HCT116 (cell line): Measurements from ENCODE around the gene MAN2A2. TPM values are rescaled to one million over a fixed set of nuclear protein-coding genes. Genes with fewer than 3 reads are reported as not detected.
A peak's percentile ranks its signal among the peaks of the same experiment; 100 is the strongest.

Source experiments
- ATAC-seq: fragments of 200-7000 bp; cut with Tn5 transposase; 2 replicates; pipeline ENCODE4 v1.9.1; 2020; ENCODE audit warnings: mild to moderate bottlenecking, moderate library complexity
- BruUV-seq: library from RNA; stranded (reverse); fragments of 400-500 nt; replicated peaks from 2 replicates; lab custom pipeline; 2021; lab: Mats Ljungman, UMichigan
- CTCF ChIA-PET: fragments of 300-600 bp; sonication (Branson Sonifier 250); formaldehyde crosslinking; loops from one replicate; lab custom pipeline; 2021; ENCODE audit warnings: antibody characterized with exemption; lab: Charles Lee
- POLR2A ChIA-PET: fragments of 300-600, 350-600 bp; sonication (Branson Sonifier 250); formaldehyde crosslinking; loops from one replicate; lab custom pipeline; 2021; ENCODE audit warnings: antibody characterized with exemption; lab: Charles Lee
- RAD21 ChIA-PET, 2 experiments: fragments of 300-600 bp; sonication (Branson Sonifier 250); formaldehyde crosslinking; loops; one replicate each; lab custom pipeline; 2023; ENCODE audit warnings: low total read pairs in 2 of 2; ENCODE audit not compliant: uncharacterized antibody in 2 of 2, unreplicated experiment in 2 of 2, low non-redundant PET in 1 of 2; lab: Charles Lee
- DNase-seq: peaks from one replicate; pipeline ENCODE4 v3.0.0-alpha.2; 2010; ENCODE audit warnings: low read depth, low spot score
- H2AFZ ChIP-seq: fragments of 200-600 bp; shearing (Covaris generic), sonication (generic); 2 replicates; pipeline ENCODE4 v1.6.1; 2017; ENCODE audit warnings: low read depth, mixed run types, mixed read lengths, antibody characterized with exemption, low read length; ENCODE audit not compliant: poor library complexity, severe bottlenecking
- H3K27ac ChIP-seq: 2 replicates; pipeline ENCODE4 v1.5.1; 2012; ENCODE audit warnings: low read depth, low read length
- H3K27me3 ChIP-seq: fragments of 200-600 bp; sonication (generic); 2 replicates; pipeline ENCODE4 v1.6.1; 2016; ENCODE audit warnings: mixed run types, low read length, mixed read lengths; ENCODE audit not compliant: insufficient read depth
- H3K36me3 ChIP-seq, 2 experiments: fragments of 200-500 bp in 1 of 2; fragments of 200-600 bp in 1 of 2; sonication (Bioruptor generic) in 1 of 2; sonication (generic) in 1 of 2; 2 replicates each; pipeline versions ENCODE4 v1.5.1 to v1.6.1; 2014 to 2016; ENCODE audit warnings: low read length in 2 of 2, inconsistent platforms in 1 of 2, mixed read lengths in 1 of 2, mixed run types in 1 of 2; ENCODE audit not compliant: insufficient read depth in 2 of 2, control insufficient read depth in 1 of 2
- H3K4me1 ChIP-seq, 2 experiments: fragments of 200-600 bp in 1 of 2; sonication (generic) in 1 of 2; 2 replicates each; pipeline versions ENCODE4 v1.5.1 to v1.6.1; 2012 to 2017; ENCODE audit warnings: low read length in 2 of 2, inconsistent platforms in 1 of 2, mild to moderate bottlenecking in 1 of 2, mixed read lengths in 1 of 2, mixed run types in 1 of 2, moderate library complexity in 1 of 2; ENCODE audit not compliant: insufficient read depth in 2 of 2, control insufficient read depth in 1 of 2
- H3K4me2 ChIP-seq: fragments of 200-600 bp; sonication (generic); 2 replicates; pipeline ENCODE4 v1.6.1; 2017; ENCODE audit warnings: mixed run types, low read length, mixed read lengths
- H3K4me3 ChIP-seq, 2 experiments: fragments of 200-600 bp in 1 of 2; sonication (generic) in 1 of 2; replicated peaks in 1 of 2; 2 replicates each; pipeline ENCODE4 v1.5.1; 2011 to 2016; ENCODE audit warnings: low read length in 2 of 2, control low read depth in 1 of 2, low read depth in 1 of 2, mild to moderate bottlenecking in 1 of 2, mixed read lengths in 1 of 2, mixed run types in 1 of 2
- H3K79me2 ChIP-seq: fragments of 200-600 bp; sonication (generic); 2 replicates; pipeline ENCODE4 v1.6.1; 2017; ENCODE audit warnings: mild to moderate bottlenecking, mixed run types, low read length, moderate library complexity, mixed read lengths; ENCODE audit not compliant: insufficient read depth
- H3K9ac ChIP-seq: fragments of 200-600 bp; sonication (generic); 2 replicates; pipeline ENCODE4 v1.6.1; 2016; ENCODE audit warnings: low read length, mixed read lengths
- H3K9me2 ChIP-seq: fragments of 200-600 bp; sonication (generic), shearing (Covaris generic); 2 replicates; pipeline ENCODE4 v1.6.1; 2017; ENCODE audit warnings: mixed run types, mild to moderate bottlenecking, moderate library complexity; ENCODE audit not compliant: insufficient read depth
- H3K9me3 ChIP-seq, 2 experiments: fragments of 200-500 bp in 1 of 2; fragments of 200-600 bp in 1 of 2; sonication (Bioruptor generic) in 1 of 2; sonication (generic) in 1 of 2; 2 replicates each; pipeline ENCODE4 v1.6.1; 2014 to 2017; ENCODE audit warnings: low read length in 2 of 2, mixed read lengths in 2 of 2, inconsistent platforms in 1 of 2, low read depth in 1 of 2, mild to moderate bottlenecking in 1 of 2, mixed run types in 1 of 2, moderate library complexity in 1 of 2; ENCODE audit not compliant: control insufficient read depth in 1 of 2, insufficient read depth in 1 of 2
- H4K20me1 ChIP-seq: fragments of 200-600 bp; sonication (generic), shearing (Covaris generic); 2 replicates; pipeline ENCODE4 v1.6.1; 2017; ENCODE audit warnings: mixed run types, mild to moderate bottlenecking, moderate library complexity; ENCODE audit not compliant: insufficient read depth
- ATF3 ChIP-seq: IDR thresholded peaks from 2 replicates; pipeline ENCODE4 v1.6.1; 2012
- CBX3 ChIP-seq: IDR thresholded peaks from 2 replicates; pipeline ENCODE4 v1.6.1; 2012; ENCODE audit warnings: low read depth
- JUND ChIP-seq: IDR thresholded peaks from 2 replicates; pipeline ENCODE4 v1.6.1; 2012
- POLR2A ChIP-seq: IDR thresholded peaks from 2 replicates; pipeline ENCODE4 v1.7.0; 2011; ENCODE audit warnings: borderline replicate concordance; ENCODE audit not compliant: insufficient read depth, insufficient read length; ENCODE audit errors: extremely low read depth
- POLR2AphosphoS5 ChIP-seq: IDR thresholded peaks from 2 replicates; pipeline ENCODE4 v1.6.1; 2011; ENCODE audit warnings: mild to moderate bottlenecking, low read depth, low read length, moderate library complexity
- RAD21 ChIP-seq: IDR thresholded peaks from 2 replicates; pipeline ENCODE4 v1.6.1; 2012; ENCODE audit warnings: low read depth, mild to moderate bottlenecking
- REST ChIP-seq: IDR thresholded peaks from 2 replicates; pipeline ENCODE4 v1.6.1; 2012; ENCODE audit warnings: low read depth
- SIN3A ChIP-seq: IDR thresholded peaks from 2 replicates; pipeline ENCODE4 v1.6.1; 2012; ENCODE audit warnings: low read depth
- SP1 ChIP-seq: IDR thresholded peaks from 2 replicates; pipeline ENCODE4 v1.6.1; 2012; ENCODE audit warnings: low read depth
- YY1 ChIP-seq: IDR thresholded peaks from 2 replicates; pipeline ENCODE4 v1.6.1; 2011; ENCODE audit warnings: low read length, low read depth, moderate library complexity, mild to moderate bottlenecking; ENCODE audit not compliant: insufficient replicate concordance; ENCODE audit errors: extremely low read depth
- intact Hi-C: fragments of 100-400 bp; cut with micrococcal nuclease; formaldehyde crosslinking; loops from 2 replicates; pipeline ENCODE4 v1.10.0; 2022
- total RNA-seq: library from RNA; stranded (reverse); gene quantifications from one replicate; pipeline ENCODE4 v1.2.1, GENCODE V29; 2021; ENCODE audit not compliant: unreplicated experiment

The MAN2A2 gene
- total RNA-seq, 1 experiment from 2014 or later: 44.9 TPM

GRCh38 chr15:90869601-90870353 lies 33.3 kb upstream of the MAN2A2 start (continued):
- TF ChIP-seq JUND: no peak
- no peak for TF ChIP-seq CBX3
- TF ChIP-seq SIN3A: no peak
- TF ChIP-seq ATF3: no peak

GRCh38 chr15:90870354-90871138 lies 32.6 kb upstream of the MAN2A2 start:
- H2AFZ ChIP-seq: no peak overlapping the region
- peak overlapping the region; percentile 83 for H3K9ac ChIP-seq
- 0 out of 2 replicates have a peak, but pooled peaks have one; percentile 4 for ATAC-seq
- no peaks in the 10 kb centered on the region for H4K20me1 ChIP-seq
- CTCF ChIA-PET: interaction anchor here (1.1 to 1.8 kb wide), 3 partner anchors 15 to 23 kb away, joined by 3 to 5 read pairs (median 4); no protein-coding TSS in a partner anchor
- no peaks in the 10 kb centered on the region for H3K9me2 ChIP-seq
- RAD21 ChIA-PET: no interaction called here
- peaks cover 54 to 59% of the 10 kb centered on the region in 2 experiments for H3K4me1 ChIP-seq
- no peak for DNase-seq
- intact Hi-C loops: loop anchor here (5.0 kb wide), 1 partner anchor 223 kb away; no protein-coding TSS in a partner anchor
- TF ChIP-seq POLR2AphosphoS5 (0 out of 2 replicates have a peak, but pooled peaks have one; percentile 8), POLR2A (no peak), REST (no peak), RAD21 (no peak), SP1 (no peak), YY1 (no peak), CBX3 (no peak)
- TF ChIP-seq, all 23 proteins: peak for 1
- peak overlapping the region; percentile 97 for H3K4me2 ChIP-seq
- H3K79me2 ChIP-seq: peaks cover 38% of the 10 kb centered on the region
- POLR2A ChIA-PET: interaction anchor here (1.1 to 2.0 kb wide), 2 partner anchors 10 to 64 kb away, joined by 4 to 6 read pairs; partner anchors contain the start of gene UNC45A
- BruUV-seq: TSS peak; percentile 80
- no peaks in the 10 kb centered on the region for H3K27me3 ChIP-seq
- H3K27ac ChIP-seq: peak overlapping the region; percentile 95
- H3K36me3 ChIP-seq: no peaks in the 10 kb centered on the region
- no peaks in the 10 kb centered on the region for H3K9me3 ChIP-seq
- peak overlapping the region; percentile 74 to 86 for H3K4me3 ChIP-seq
